GM12878 (cell line): ENCODE results near the gene FOXRED2. TPM values are rescaled to one million over a fixed set of nuclear protein-coding genes. Genes with fewer than 3 reads are reported as not detected.

Experiments
- BHLHE40 ChIP-seq, 2 experiments: fragments of 450-650 bp in 1 of 2; IDR thresholded peaks; 2 replicates each; pipeline ENCODE4 v1.6.1; 2011 to 2017; ENCODE audit warnings: low read depth in 2 of 2, borderline replicate concordance in 1 of 2, improper control_type of control experiment in 1 of 2, low read length in 1 of 2, mild to moderate bottlenecking in 1 of 2
- HCFC1 ChIP-seq: fragments of 150-350 bp; IDR thresholded peaks from 2 replicates; pipeline ENCODE4 v1.6.1; 2014; ENCODE audit warnings: low read length
- IKZF1 ChIP-seq: fragments of 450-650 bp; conservative IDR thresholded peaks from 2 replicates; pipeline ENCODE4 v1.6.1; 2017; ENCODE audit warnings: antibody characterized with exemption, mild to moderate bottlenecking
- IRF3 ChIP-seq: fragments of 450-650 bp; IDR thresholded peaks from 2 replicates; pipeline ENCODE4 v1.6.1; 2014; ENCODE audit warnings: mild to moderate bottlenecking
- KAT2A ChIP-seq: conservative IDR thresholded peaks from 2 replicates; pipeline ENCODE4 v1.6.1; 2011; ENCODE audit warnings: low read depth, low read length; ENCODE audit not compliant: control insufficient read depth
- KLF5 ChIP-seq: fragments of 450-650 bp; IDR thresholded peaks from 2 replicates; pipeline ENCODE4 v1.6.1; 2014; ENCODE audit warnings: mild to moderate bottlenecking; ENCODE audit not compliant: partially characterized antibody
- MTA2 ChIP-seq: fragments of 450-650 bp; IDR thresholded peaks from 2 replicates; pipeline ENCODE4 v1.6.1; 2016; ENCODE audit warnings: low read depth, mild to moderate bottlenecking, moderate library complexity
- NR2C2 ChIP-seq: IDR thresholded peaks from 2 replicates; pipeline ENCODE4 v1.6.1; 2011; ENCODE audit warnings: borderline replicate concordance, low read depth; ENCODE audit not compliant: control insufficient read depth, insufficient read length
- NR2F1 ChIP-seq: fragments of 450-650 bp; conservative IDR thresholded peaks from 2 replicates; pipeline ENCODE4 v1.6.1; 2017; ENCODE audit warnings: mild to moderate bottlenecking
- POLR2A ChIP-seq: IDR thresholded peaks from 2 replicates; pipeline ENCODE4 v1.6.1; 2011; ENCODE audit warnings: low read depth, mild to moderate bottlenecking, low read length
- POU2F2 ChIP-seq: IDR thresholded peaks from 3 replicates; pipeline ENCODE4 v1.6.1; 2011; ENCODE audit warnings: low read depth, mild to moderate bottlenecking, low read length, borderline replicate concordance
- RB1 ChIP-seq: fragments of 450-650 bp; formaldehyde crosslinking; IDR thresholded peaks from 2 replicates; pipeline ENCODE4 v1.6.1; 2017; ENCODE audit warnings: mild to moderate bottlenecking, borderline replicate concordance
- RBBP5 ChIP-seq: fragments of 200-600 bp; sonication (generic); conservative IDR thresholded peaks from 2 replicates; pipeline ENCODE4 v1.6.1; 2016
- RUNX3 ChIP-seq: IDR thresholded peaks from 2 replicates; pipeline ENCODE4 v1.6.1; 2012; ENCODE audit warnings: low read length, inconsistent platforms
- SMAD1 ChIP-seq: fragments of 450-650 bp; IDR thresholded peaks from 2 replicates; pipeline ENCODE4 v1.6.1; 2018; ENCODE audit warnings: mild to moderate bottlenecking, low read depth; ENCODE audit not compliant: partially characterized antibody
- STAT3 ChIP-seq: IDR thresholded peaks from 2 replicates; pipeline ENCODE4 v1.6.1; 2011; ENCODE audit warnings: low read depth, low read length, improper control_type of control experiment
- polyA plus RNA-seq, 11 experiments: library from polyadenylated mRNA; depleted of rRNA in 4 of 11; unstranded in 6 of 11; stranded (reverse) in 5 of 11; fragments of >200 nt; fragmentation: Nextera tagmentation in 4 of 11; fragmentation: Illumina TruSeq in 1 of 11; extraction: Ambion mirVana in 4 of 11; extraction: Trizol in 1 of 11; gene quantifications; 1 replicate in 1 of 11; 2 replicates in 10 of 11; pipeline versions ENCODE4 v1.2.1 to v1.2.3, GENCODE V29; 2011 to 2016; ENCODE audit warnings: inconsistent platforms in 2 of 11, missing spikeins in 2 of 11, low read depth in 1 of 11
- total RNA-seq, 4 experiments: library from RNA; depleted of rRNA in 3 of 4; stranded (reverse); fragments of >200 nt in 3 of 4; fragmentation: Illumina TruSeq in 1 of 4; extraction: Trizol in 1 of 4; gene quantifications; 2 replicates each; pipeline versions ENCODE4 v1.2.1 to v1.2.3, GENCODE V29; 2013 to 2021
- TF ChIP-seq, protein P1 (sequence below): fragments of 450-650 bp; IDR thresholded peaks from 2 replicates; pipeline ENCODE4 v1.6.1; 2018; ENCODE audit warnings: borderline replicate concordance, mild to moderate bottlenecking; ENCODE audit not compliant: partially characterized antibody
- TF ChIP-seq, protein P2 (sequence below): fragments of 450-650 bp; IDR thresholded peaks from 2 replicates; pipeline ENCODE4 v1.6.1; 2017; ENCODE audit warnings: mild to moderate bottlenecking, moderate library complexity
- TF ChIP-seq, protein P3 (sequence below): IDR thresholded peaks from 2 replicates; pipeline ENCODE4 v1.6.1; 2012; ENCODE audit warnings: low read depth, low read length, improper control_type of control experiment
- TF ChIP-seq, protein P4 (sequence below): fragments of 450-650 bp; formaldehyde crosslinking; IDR thresholded peaks from 2 replicates; pipeline ENCODE4 v1.4.0; 2022; ENCODE audit warnings: mild to moderate bottlenecking, moderate library complexity

The FOXRED2 gene
- total and polyA plus RNA-seq, 10 of the 15 experiments (the other 5 are each of a cell fraction or from before 2014, with no cell fraction given), result 1.8 to 28.8 (median 7.6) TPM

DNA sequence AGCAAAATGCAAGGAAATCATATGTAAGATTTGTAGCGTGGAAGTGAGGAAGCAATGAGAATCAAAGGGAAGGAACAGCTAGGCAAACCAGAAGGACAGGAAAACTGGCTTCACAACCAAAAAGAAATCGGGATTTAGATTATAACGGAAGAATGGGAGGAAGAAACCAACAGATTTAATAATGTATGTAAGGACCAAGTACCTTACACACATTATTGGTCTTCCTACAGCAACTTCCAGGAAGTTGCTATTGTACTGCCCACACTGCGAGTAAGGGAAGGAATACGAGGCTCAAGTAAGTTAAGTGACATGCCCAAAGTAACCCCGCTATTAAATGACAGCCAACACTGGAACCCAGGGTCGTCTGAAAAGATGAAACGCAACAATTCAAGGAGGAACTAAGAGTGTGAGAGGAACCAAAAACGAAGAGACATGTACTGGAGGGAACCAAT is 25.9 kb downstream of the FOXRED2 start (continued):
- TF ChIP-seq, protein P1, sequence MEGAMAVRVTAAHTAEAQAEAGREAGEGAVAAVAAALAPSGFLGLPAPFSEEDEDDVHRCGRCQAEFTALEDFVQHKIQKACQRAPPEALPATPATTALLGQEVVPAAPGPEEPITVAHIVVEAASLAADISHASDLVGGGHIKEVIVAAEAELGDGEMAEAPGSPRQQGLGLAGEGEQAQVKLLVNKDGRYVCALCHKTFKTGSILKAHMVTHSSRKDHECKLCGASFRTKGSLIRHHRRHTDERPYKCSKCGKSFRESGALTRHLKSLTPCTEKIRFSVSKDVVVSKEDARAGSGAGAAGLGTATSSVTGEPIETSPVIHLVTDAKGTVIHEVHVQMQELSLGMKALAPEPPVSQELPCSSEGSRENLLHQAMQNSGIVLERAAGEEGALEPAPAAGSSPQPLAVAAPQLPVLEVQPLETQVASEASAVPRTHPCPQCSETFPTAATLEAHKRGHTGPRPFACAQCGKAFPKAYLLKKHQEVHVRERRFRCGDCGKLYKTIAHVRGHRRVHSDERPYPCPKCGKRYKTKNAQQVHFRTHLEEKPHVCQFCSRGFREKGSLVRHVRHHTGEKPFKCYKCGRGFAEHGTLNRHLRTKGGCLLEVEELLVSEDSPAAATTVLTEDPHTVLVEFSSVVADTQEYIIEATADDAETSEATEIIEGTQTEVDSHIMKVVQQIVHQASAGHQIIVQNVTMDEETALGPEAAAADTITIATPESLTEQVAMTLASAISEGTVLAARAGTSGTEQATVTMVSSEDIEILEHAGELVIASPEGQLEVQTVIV, result no peak
- TF ChIP-seq, protein P2, sequence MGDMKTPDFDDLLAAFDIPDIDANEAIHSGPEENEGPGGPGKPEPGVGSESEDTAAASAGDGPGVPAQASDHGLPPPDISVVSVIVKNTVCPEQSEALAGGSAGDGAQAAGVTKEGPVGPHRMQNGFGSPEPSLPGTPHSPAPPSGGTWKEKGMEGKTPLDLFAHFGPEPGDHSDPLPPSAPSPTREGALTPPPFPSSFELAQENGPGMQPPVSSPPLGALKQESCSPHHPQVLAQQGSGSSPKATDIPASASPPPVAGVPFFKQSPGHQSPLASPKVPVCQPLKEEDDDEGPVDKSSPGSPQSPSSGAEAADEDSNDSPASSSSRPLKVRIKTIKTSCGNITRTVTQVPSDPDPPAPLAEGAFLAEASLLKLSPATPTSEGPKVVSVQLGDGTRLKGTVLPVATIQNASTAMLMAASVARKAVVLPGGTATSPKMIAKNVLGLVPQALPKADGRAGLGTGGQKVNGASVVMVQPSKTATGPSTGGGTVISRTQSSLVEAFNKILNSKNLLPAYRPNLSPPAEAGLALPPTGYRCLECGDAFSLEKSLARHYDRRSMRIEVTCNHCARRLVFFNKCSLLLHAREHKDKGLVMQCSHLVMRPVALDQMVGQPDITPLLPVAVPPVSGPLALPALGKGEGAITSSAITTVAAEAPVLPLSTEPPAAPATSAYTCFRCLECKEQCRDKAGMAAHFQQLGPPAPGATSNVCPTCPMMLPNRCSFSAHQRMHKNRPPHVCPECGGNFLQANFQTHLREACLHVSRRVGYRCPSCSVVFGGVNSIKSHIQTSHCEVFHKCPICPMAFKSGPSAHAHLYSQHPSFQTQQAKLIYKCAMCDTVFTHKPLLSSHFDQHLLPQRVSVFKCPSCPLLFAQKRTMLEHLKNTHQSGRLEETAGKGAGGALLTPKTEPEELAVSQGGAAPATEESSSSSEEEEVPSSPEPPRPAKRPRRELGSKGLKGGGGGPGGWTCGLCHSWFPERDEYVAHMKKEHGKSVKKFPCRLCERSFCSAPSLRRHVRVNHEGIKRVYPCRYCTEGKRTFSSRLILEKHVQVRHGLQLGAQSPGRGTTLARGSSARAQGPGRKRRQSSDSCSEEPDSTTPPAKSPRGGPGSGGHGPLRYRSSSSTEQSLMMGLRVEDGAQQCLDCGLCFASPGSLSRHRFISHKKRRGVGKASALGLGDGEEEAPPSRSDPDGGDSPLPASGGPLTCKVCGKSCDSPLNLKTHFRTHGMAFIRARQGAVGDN, result no peak
- TF ChIP-seq POLR2A (no peak), STAT3 (no peak), SMAD1 (no peak), HCFC1 (peak; percentile 70), BHLHE40 (IDR thresholded peaks at IDR 0.05; ENCODE audit: borderline replicate concordance in 1 of 2, low read depth in 2 of 2, low read length in 1 of 2) (no peak), KLF5 (no peak), RB1 (peak; percentile 26; the same call in 1 of the 2 replicates), IKZF1 (no peak), RBBP5 (no peak), KAT2A (no peak), IRF3 (no peak), MTA2 (no peak), RUNX3 (peak; percentile 53), POU2F2 (no peak), NR2C2 (no peak), NR2F1 (no peak)
- TF ChIP-seq, protein P3, sequence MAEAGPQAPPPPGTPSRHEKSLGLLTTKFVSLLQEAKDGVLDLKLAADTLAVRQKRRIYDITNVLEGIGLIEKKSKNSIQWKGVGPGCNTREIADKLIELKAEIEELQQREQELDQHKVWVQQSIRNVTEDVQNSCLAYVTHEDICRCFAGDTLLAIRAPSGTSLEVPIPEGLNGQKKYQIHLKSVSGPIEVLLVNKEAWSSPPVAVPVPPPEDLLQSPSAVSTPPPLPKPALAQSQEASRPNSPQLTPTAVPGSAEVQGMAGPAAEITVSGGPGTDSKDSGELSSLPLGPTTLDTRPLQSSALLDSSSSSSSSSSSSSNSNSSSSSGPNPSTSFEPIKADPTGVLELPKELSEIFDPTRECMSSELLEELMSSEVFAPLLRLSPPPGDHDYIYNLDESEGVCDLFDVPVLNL, result no peak
- TF ChIP-seq, protein P4, sequence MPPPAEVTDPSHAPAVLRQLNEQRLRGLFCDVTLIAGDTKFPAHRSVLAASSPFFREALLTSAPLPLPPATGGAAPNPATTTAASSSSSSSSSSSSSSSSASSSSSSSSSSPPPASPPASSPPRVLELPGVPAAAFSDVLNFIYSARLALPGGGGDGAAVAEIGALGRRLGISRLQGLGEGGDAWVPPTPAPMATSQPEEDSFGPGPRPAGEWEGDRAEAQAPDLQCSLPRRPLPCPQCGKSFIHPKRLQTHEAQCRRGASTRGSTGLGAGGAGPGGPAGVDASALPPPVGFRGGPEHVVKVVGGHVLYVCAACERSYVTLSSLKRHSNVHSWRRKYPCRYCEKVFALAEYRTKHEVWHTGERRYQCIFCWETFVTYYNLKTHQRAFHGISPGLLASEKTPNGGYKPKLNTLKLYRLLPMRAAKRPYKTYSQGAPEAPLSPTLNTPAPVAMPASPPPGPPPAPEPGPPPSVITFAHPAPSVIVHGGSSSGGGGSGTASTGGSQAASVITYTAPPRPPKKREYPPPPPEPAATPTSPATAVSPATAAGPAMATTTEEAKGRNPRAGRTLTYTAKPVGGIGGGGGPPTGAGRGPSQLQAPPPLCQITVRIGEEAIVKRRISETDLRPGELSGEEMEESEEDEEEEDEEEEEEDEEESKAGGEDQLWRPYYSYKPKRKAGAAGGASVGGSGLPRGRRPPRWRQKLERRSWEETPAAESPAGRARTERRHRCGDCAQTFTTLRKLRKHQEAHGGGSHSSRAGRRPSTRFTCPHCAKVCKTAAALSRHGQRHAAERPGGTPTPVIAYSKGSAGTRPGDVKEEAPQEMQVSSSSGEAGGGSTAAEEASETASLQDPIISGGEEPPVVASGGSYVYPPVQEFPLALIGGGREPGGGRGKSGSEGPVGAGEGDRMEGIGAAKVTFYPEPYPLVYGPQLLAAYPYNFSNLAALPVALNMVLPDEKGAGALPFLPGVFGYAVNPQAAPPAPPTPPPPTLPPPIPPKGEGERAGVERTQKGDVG (CRISPR knock-in tag), result no peak
